MCF 10A (cell line): Measurements from ENCODE around the gene COL20A1. TPM values are rescaled to one million over a fixed set of nuclear protein-coding genes. Genes with fewer than 3 reads are reported as not detected.

ENCODE experiments used
- BruUV-seq: library from RNA; stranded (reverse); fragments of 400-500 nt; replicated peaks from 2 replicates; lab custom pipeline; 2021; lab: Mats Ljungman, UMichigan
- CTCF ChIA-PET: fragments of 300-600 bp; sonication (Branson Sonifier 250); formaldehyde crosslinking; extraction: SDS; loops from one replicate; lab custom pipeline; 2021; ENCODE audit warnings: antibody characterized with exemption, inconsistent platforms; lab: Yijun Ruan, JAX
- POLR2A ChIA-PET: fragments of 300-600, 350-650 bp; sonication (Branson Sonifier 250); formaldehyde crosslinking; extraction: SDS; loops from one replicate; lab custom pipeline; 2020; ENCODE audit warnings: antibody characterized with exemption, inconsistent platforms; lab: Yijun Ruan, JAX
- DNase-seq: peaks from one replicate; pipeline ENCODE4 v3.0.0-alpha.2; 2018; ENCODE audit not compliant: unreplicated experiment
- H3K27ac Mint-ChIP-seq: one replicate; pipeline ENCODE4 v1.8.0; 2022; ENCODE audit warnings: mild to moderate bottlenecking, low read depth, mixed read lengths; ENCODE audit not compliant: unreplicated experiment
- H3K27me3 Mint-ChIP-seq: one replicate; pipeline ENCODE4 v1.8.0; 2022; ENCODE audit warnings: mixed read lengths; ENCODE audit not compliant: insufficient read depth, unreplicated experiment
- H3K36me3 Mint-ChIP-seq: one replicate; pipeline ENCODE4 v1.8.0; 2022; ENCODE audit warnings: mild to moderate bottlenecking, moderate library complexity, mixed read lengths; ENCODE audit not compliant: insufficient read depth, unreplicated experiment
- H3K4me1 Mint-ChIP-seq: one replicate; pipeline ENCODE4 v1.8.0; 2022; ENCODE audit warnings: mixed read lengths; ENCODE audit not compliant: insufficient read depth, unreplicated experiment
- H3K4me3 Mint-ChIP-seq: one replicate; pipeline ENCODE4 v1.8.0; 2022; ENCODE audit warnings: mild to moderate bottlenecking, moderate library complexity, mixed read lengths; ENCODE audit not compliant: unreplicated experiment
- H3K9me3 Mint-ChIP-seq: one replicate; pipeline ENCODE4 v1.8.0; 2022; ENCODE audit warnings: mixed read lengths; ENCODE audit not compliant: unreplicated experiment
- intact Hi-C: fragments of 100-400 bp; cut with micrococcal nuclease; formaldehyde crosslinking; loops from 2 replicates; pipeline ENCODE4 v1.14.1; 2022
- total RNA-seq: library from RNA; stranded (reverse); gene quantifications from 2 replicates; pipeline ENCODE4 v1.2.3, GENCODE V29; 2022
- TF ChIP-seq, protein P1 (sequence below): fragments of 200-600 bp; IDR thresholded peaks from one replicate; pipeline ENCODE4 v1.8.0; 2022; ENCODE audit warnings: antibody characterized with exemption, mild to moderate bottlenecking; ENCODE audit not compliant: unreplicated experiment

Gene COL20A1
- total RNA-seq, 1 experiment from 2014 or later: 0.14 TPM

DNA sequence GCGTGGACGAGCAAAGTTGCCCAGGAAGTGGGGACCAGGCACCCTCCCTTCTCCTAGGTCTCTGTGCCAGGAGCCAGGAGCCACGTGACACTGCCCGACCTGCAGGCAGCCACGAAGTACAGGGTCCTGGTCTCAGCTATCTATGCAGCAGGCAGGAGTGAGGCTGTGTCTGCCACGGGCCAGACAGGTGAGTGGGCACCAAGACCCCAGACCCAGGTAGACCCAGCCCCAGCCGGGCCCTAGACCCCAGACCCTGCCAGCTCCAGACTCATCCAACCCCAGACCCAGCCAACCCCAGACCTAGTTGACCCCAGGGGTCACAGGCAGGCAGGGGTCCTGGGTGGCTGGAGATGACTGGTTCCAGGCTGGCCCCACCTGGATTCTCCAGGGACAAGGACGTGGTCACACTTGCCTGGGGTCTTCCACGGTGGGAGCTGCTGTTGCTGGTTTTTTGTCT lies 21.1 kb downstream of the COL20A1 start:
- Mint-ChIP-seq H3K27ac (no peak overlapping the region), H3K4me1 (no peaks in the 10 kb centered on the region), H3K9me3 (no peaks in the 10 kb centered on the region), H3K4me3 (no peak overlapping the region), H3K27me3 (no peaks in the 10 kb centered on the region), H3K36me3 (no peaks in the 10 kb centered on the region)
- no TSS peak for BruUV-seq
- DNase-seq: no peak
- CTCF ChIA-PET: interaction anchor here (0.6 to 1.6 kb wide), 3 partner anchors 65 to 90 kb away, joined by 3 to 5 read pairs (median 3); no protein-coding TSS in a partner anchor
- intact Hi-C loops: no loop called here
- TF ChIP-seq, protein P1, sequence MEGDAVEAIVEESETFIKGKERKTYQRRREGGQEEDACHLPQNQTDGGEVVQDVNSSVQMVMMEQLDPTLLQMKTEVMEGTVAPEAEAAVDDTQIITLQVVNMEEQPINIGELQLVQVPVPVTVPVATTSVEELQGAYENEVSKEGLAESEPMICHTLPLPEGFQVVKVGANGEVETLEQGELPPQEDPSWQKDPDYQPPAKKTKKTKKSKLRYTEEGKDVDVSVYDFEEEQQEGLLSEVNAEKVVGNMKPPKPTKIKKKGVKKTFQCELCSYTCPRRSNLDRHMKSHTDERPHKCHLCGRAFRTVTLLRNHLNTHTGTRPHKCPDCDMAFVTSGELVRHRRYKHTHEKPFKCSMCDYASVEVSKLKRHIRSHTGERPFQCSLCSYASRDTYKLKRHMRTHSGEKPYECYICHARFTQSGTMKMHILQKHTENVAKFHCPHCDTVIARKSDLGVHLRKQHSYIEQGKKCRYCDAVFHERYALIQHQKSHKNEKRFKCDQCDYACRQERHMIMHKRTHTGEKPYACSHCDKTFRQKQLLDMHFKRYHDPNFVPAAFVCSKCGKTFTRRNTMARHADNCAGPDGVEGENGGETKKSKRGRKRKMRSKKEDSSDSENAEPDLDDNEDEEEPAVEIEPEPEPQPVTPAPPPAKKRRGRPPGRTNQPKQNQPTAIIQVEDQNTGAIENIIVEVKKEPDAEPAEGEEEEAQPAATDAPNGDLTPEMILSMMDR: no peak
- POLR2A ChIA-PET: interaction anchor here (0.6 kb wide), 1 partner anchor 742 kb away, joined by 3 read pairs; no protein-coding TSS in a partner anchor

GRCh38 chr20:63314566-63315239 lies 21.7 kb downstream of the COL20A1 start:
- Mint-ChIP-seq H3K27ac (no peak overlapping the region), H3K27me3 (no peaks in the 10 kb centered on the region), H3K4me3 (no peak overlapping the region), H3K4me1 (no peaks in the 10 kb centered on the region), H3K9me3 (no peaks in the 10 kb centered on the region), H3K36me3 (no peaks in the 10 kb centered on the region)
- BruUV-seq: no TSS peak
- DNase-seq: no peak
- intact Hi-C loops: no loop called here
- ChIA-PET POLR2A (no interaction called here), CTCF (interaction anchor here (1.3 kb wide), 1 partner anchor 91 kb away, joined by 3 read pairs; no protein-coding TSS in a partner anchor)
- TF ChIP-seq, protein P1: no peak

- Mint-ChIP-seq H3K4me1 (no peaks in the 10 kb centered on the region), H3K27ac (no peak overlapping the region), H3K27me3 (no peaks in the 10 kb centered on the region), H3K9me3 (no peaks in the 10 kb centered on the region), H3K4me3 (no peak overlapping the region), H3K36me3 (no peaks in the 10 kb centered on the region)
- intact Hi-C loops: no loop called here
- DNase-seq: no peak
- no TSS peak for BruUV-seq
- ChIA-PET POLR2A (no interaction called here), CTCF (interaction anchor here (0.6 kb wide), 1 partner anchor 62 kb away, joined by 3 read pairs; no protein-coding TSS in a partner anchor)
- TF ChIP-seq, protein P1: no peak
These were observed 22.3 kb downstream of the COL20A1 start for GRCh38 chr20:63315240-63315689.

DNA sequence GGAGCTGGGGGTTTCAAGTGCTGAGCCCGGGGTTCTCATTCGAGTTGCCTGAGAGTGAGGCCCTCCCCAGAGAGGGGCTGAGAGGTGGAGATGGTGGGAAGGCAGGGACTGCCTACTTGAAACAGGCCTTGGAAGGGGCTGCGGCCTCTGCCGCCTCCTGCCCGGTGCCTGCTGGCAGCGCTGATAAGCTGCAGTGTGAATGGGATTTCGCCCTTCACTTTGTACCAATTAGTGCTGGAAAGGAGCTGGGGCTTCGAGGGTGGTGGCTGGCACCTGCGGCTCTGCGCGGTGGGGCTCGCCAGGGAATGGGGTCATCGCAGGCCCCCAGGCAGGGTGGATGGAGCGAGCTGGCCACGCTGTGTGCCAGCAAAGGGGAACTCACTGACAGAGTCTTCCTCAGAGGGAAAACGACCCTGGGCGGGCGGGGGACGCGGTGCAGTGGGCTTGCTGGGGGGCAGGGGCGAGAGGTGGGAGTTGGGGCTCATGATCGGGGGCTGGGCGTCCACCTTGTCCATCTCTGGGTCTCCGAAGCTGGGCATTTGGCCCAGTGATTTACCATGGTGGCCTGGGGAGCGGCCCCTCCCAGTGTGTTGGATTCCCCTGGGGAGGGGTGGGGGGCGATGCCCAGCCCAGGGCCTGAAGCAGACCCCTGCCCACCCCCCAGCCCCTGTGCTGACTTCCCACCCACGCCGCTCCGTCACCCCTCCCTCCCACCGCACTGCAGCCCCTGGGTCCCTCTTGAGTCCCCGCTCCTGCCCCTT lies 22.9 kb downstream of the COL20A1 start:
- Mint-ChIP-seq H3K27me3 (no peaks in the 10 kb centered on the region), H3K4me3 (no peak overlapping the region), H3K36me3 (no peaks in the 10 kb centered on the region), H3K4me1 (no peaks in the 10 kb centered on the region), H3K27ac (no peak overlapping the region), H3K9me3 (no peaks in the 10 kb centered on the region)
- intact Hi-C loops: no loop called here
- ChIA-PET CTCF (interaction anchor here (0.6 to 1.0 kb wide), 3 partner anchors 14 to 67 kb away, joined by 3 to 4 read pairs (median 3); no protein-coding TSS in a partner anchor), POLR2A (no interaction called here)
- DNase-seq: no peak
- TF ChIP-seq, protein P1: no peak
- no TSS peak for BruUV-seq
